H9 (cell line): ENCODE data around the gene OR56A1. TPM values are rescaled to one million over a fixed set of nuclear protein-coding genes. Genes with fewer than 3 reads are reported as not detected.

Source experiments
- DNase-seq: peaks from one replicate; pipeline ENCODE4 v3.0.0-alpha.2; 2017
- H2AFZ ChIP-seq: one replicate; pipeline ENCODE4 v1.6.1; 2013; ENCODE audit warnings: mild to moderate bottlenecking, low read length, control low read depth, moderate library complexity
- H2AK5ac ChIP-seq: 2 replicates; pipeline ENCODE4 v1.6.1; 2013; ENCODE audit warnings: low read length, control low read depth, mixed read lengths; ENCODE audit not compliant: insufficient read length
- H2BK120ac ChIP-seq: one replicate; pipeline ENCODE4 v1.6.1; 2013; ENCODE audit warnings: low read depth, mild to moderate bottlenecking, low read length, control low read depth, inconsistent platforms; ENCODE audit not compliant: poor library complexity, severe bottlenecking
- H2BK12ac ChIP-seq: 2 replicates; pipeline ENCODE4 v1.6.1; 2013; ENCODE audit warnings: low read length, control low read depth, mixed read lengths, low read depth; ENCODE audit not compliant: insufficient read length
- H2BK15ac ChIP-seq: 2 replicates; pipeline ENCODE4 v1.6.1; 2013; ENCODE audit warnings: low read depth, low read length, control low read depth
- H2BK20ac ChIP-seq: one replicate; pipeline ENCODE4 v1.6.1; 2013; ENCODE audit warnings: low read depth, mild to moderate bottlenecking, low read length, control low read depth, inconsistent platforms; ENCODE audit not compliant: poor library complexity, severe bottlenecking
- H2BK5ac ChIP-seq: 2 replicates; pipeline ENCODE4 v1.6.1; 2013; ENCODE audit warnings: low read length, control low read depth, mixed read lengths; ENCODE audit not compliant: insufficient read length
- H3K14ac ChIP-seq: 2 replicates; pipeline ENCODE4 v1.6.1; 2013; ENCODE audit warnings: low read length, control low read depth; ENCODE audit not compliant: insufficient read depth
- H3K18ac ChIP-seq: 2 replicates; pipeline ENCODE4 v1.6.1; 2013; ENCODE audit warnings: low read depth, mild to moderate bottlenecking, mixed read lengths, low read length, control low read depth; ENCODE audit not compliant: insufficient read length
- H3K23ac ChIP-seq: 2 replicates; pipeline ENCODE4 v1.6.1; 2013; ENCODE audit warnings: low read length, control low read depth, mixed read lengths, low read depth; ENCODE audit not compliant: insufficient read length
- H3K23me2 ChIP-seq: 2 replicates; pipeline ENCODE4 v1.6.1; 2013; ENCODE audit warnings: low read depth, mild to moderate bottlenecking, mixed read lengths, low read length, control low read depth; ENCODE audit not compliant: insufficient read length, poor library complexity, severe bottlenecking
- H3K27ac ChIP-seq: 2 replicates; pipeline ENCODE4 v1.5.1; 2013; ENCODE audit warnings: low read length, control low read depth, mixed read lengths, low read depth; ENCODE audit not compliant: insufficient read length
- H3K27me3 ChIP-seq: 2 replicates; pipeline ENCODE4 v1.6.1; 2013; ENCODE audit warnings: low read length, control low read depth, inconsistent platforms; ENCODE audit not compliant: insufficient read depth
- H3K4ac ChIP-seq: 2 replicates; pipeline ENCODE4 v1.6.1; 2013; ENCODE audit warnings: low read depth, mild to moderate bottlenecking, control low read depth, inconsistent platforms, low read length, moderate library complexity
- H3K4me1 ChIP-seq: 2 replicates; pipeline ENCODE4 v1.6.1; 2013; ENCODE audit warnings: low read length, control low read depth, inconsistent platforms; ENCODE audit not compliant: insufficient read depth
- H3K4me2 ChIP-seq: 2 replicates; pipeline ENCODE4 v1.6.1; 2013; ENCODE audit warnings: low read length, control low read depth, mixed read lengths; ENCODE audit not compliant: insufficient read length, insufficient read depth
- H3K56ac ChIP-seq: 2 replicates; pipeline ENCODE4 v1.6.1; 2013; ENCODE audit warnings: low read depth, mild to moderate bottlenecking, mixed read lengths, low read length, control low read depth; ENCODE audit not compliant: insufficient read length
- H3K79me1 ChIP-seq: 2 replicates; pipeline ENCODE4 v1.6.1; 2013; ENCODE audit warnings: low read depth, mild to moderate bottlenecking, moderate library complexity, low read length, control low read depth, inconsistent platforms; ENCODE audit not compliant: insufficient read depth, poor library complexity, severe bottlenecking
- H3K79me2 ChIP-seq: 2 replicates; pipeline ENCODE4 v1.6.1; 2013; ENCODE audit warnings: low read length, control low read depth, inconsistent platforms; ENCODE audit not compliant: insufficient read depth
- H3K9ac ChIP-seq: 2 replicates; pipeline ENCODE4 v1.6.1; 2013; ENCODE audit warnings: low read length, control low read depth, mixed read lengths; ENCODE audit not compliant: insufficient read length; ENCODE audit errors: extremely low read depth
- H3K9me3 ChIP-seq: one replicate; pipeline ENCODE4 v1.6.1; 2013; ENCODE audit warnings: low read depth, low read length, inconsistent platforms; ENCODE audit not compliant: control insufficient read depth
- H3T11ph ChIP-seq: one replicate; pipeline ENCODE4 v1.6.1; 2013; ENCODE audit warnings: mild to moderate bottlenecking, low read length, control low read depth, inconsistent platforms
- H4K20me1 ChIP-seq: one replicate; pipeline ENCODE4 v1.6.1; 2013; ENCODE audit not compliant: control insufficient read depth, insufficient read length, insufficient read depth
- H4K5ac ChIP-seq: 2 replicates; pipeline ENCODE4 v1.6.1; 2013; ENCODE audit warnings: low read depth, mild to moderate bottlenecking, mixed read lengths, low read length, control low read depth; ENCODE audit not compliant: insufficient read length
- H4K8ac ChIP-seq: replicated peaks from 2 replicates; pipeline ENCODE4 v1.6.1; 2013; ENCODE audit warnings: low read length, control low read depth, mixed read lengths, low read depth; ENCODE audit not compliant: insufficient read length
- H4K91ac ChIP-seq: 2 replicates; pipeline ENCODE4 v1.6.1; 2013; ENCODE audit warnings: low read depth, mild to moderate bottlenecking, moderate library complexity, mixed read lengths, low read length, control low read depth; ENCODE audit not compliant: insufficient read length
- H3K27ac Mint-ChIP-seq, 3 experiments: 2 replicates in 2 of 3; 3 replicates in 1 of 3; pipeline ENCODE4 v1.8.0; 2020 to 2021; ENCODE audit warnings: mixed read lengths in 3 of 3, mild to moderate bottlenecking in 1 of 3, moderate library complexity in 1 of 3
- H3K27me3 Mint-ChIP-seq: 2 replicates; pipeline ENCODE4 v1.8.0; 2021; ENCODE audit warnings: low read depth, mild to moderate bottlenecking, moderate library complexity, mixed read lengths
- H3K36me3 Mint-ChIP-seq, 3 experiments: 2 replicates in 2 of 3; 3 replicates in 1 of 3; pipeline ENCODE4 v1.8.0; 2020 to 2021; ENCODE audit warnings: low read depth in 3 of 3, mixed read lengths in 3 of 3; ENCODE audit not compliant: insufficient read depth in 1 of 3
- H3K4me1 Mint-ChIP-seq, 2 experiments: 2 replicates each; pipeline ENCODE4 v1.8.0; 2020; ENCODE audit warnings: mixed read lengths in 2 of 2
- H3K4me3 Mint-ChIP-seq, 2 experiments: 2 replicates in 1 of 2; 3 replicates in 1 of 2; pipeline ENCODE4 v1.8.0; 2020 to 2021; ENCODE audit warnings: mild to moderate bottlenecking in 2 of 2, mixed read lengths in 2 of 2, moderate library complexity in 1 of 2
- H3K9me3 Mint-ChIP-seq, 2 experiments: 2 replicates in 1 of 2; 3 replicates in 1 of 2; pipeline ENCODE4 v1.8.0; 2020; ENCODE audit warnings: mild to moderate bottlenecking in 2 of 2, mixed read lengths in 2 of 2, moderate library complexity in 1 of 2
- CTCF ChIP-seq: fragments of 200-600 bp; sonication (generic); conservative IDR thresholded peaks from 3 replicates; pipeline ENCODE4 v1.8.0; 2021; ENCODE audit warnings: antibody characterized with exemption, mild to moderate bottlenecking
- total RNA-seq: library from RNA; stranded (reverse); gene quantifications from 2 replicates; pipeline ENCODE4 v1.2.1, GENCODE V29; 2021

OR56A1 gene
- total RNA-seq, 1 experiment from 2014 or later: 0.07 TPM

GRCh38 chr11:6006846-6007245 is 23.7 kb downstream of the OR56A1 start, which contains the start of gene OR56A4:
OR56A4 (minus strand) TSS chr11:6006946; CDS start chr11:6002992, 3,954 bp downstream.
- no peak within 1 kb of the TSS for H3K4me3 Mint-ChIP-seq
- H3K4ac ChIP-seq: no peak within 1 kb of the TSS
- no peaks in the 10 kb centered on the region for H3K23me2 ChIP-seq

More at GRCh38 chr11:6006846-6007245, 23.7 kb downstream of the OR56A1 start, which contains the start of gene OR56A4:
- Histone ChIP-seq H2AK5ac (no peak within 1 kb of the TSS), H3K4me2 (no peak within 1 kb of the TSS), H3K56ac (no peak within 1 kb of the TSS), H2BK120ac (no peak within 1 kb of the TSS), H4K20me1 (no peaks in the 10 kb centered on the region), H3K79me2 (no peaks in the 10 kb centered on the region), H3K18ac (no peak within 1 kb of the TSS), H3K79me1 (no peaks in the 10 kb centered on the region), H4K91ac (no peak within 1 kb of the TSS), H2BK12ac (no peak within 1 kb of the TSS), H3K14ac (no peak within 1 kb of the TSS), H4K8ac (no peak within 1 kb of the TSS), H3T11ph (no peak within 1 kb of the TSS), H2BK20ac (no peak within 1 kb of the TSS), H3K23ac (no peak within 1 kb of the TSS), H2AFZ (no peak within 1 kb of the TSS), H3K9me3 (no peaks in the 10 kb centered on the region), H4K5ac (no peak within 1 kb of the TSS), H2BK15ac (no peak within 1 kb of the TSS), H3K9ac (no peak within 1 kb of the TSS), H3K27ac (no peak within 1 kb of the TSS), H3K4me1 (no peaks in the 10 kb centered on the region), H3K27me3 (no peaks in the 10 kb centered on the region), H2BK5ac (no peak within 1 kb of the TSS)
- no peak within 1 kb of the TSS for H3K27ac Mint-ChIP-seq
- H3K4me1 Mint-ChIP-seq: no peaks in the 10 kb centered on the region
- no peaks in the 10 kb centered on the region for H3K36me3 Mint-ChIP-seq
- TF ChIP-seq CTCF: no peak
- no peak for DNase-seq
- no peaks in the 10 kb centered on the region for H3K9me3 Mint-ChIP-seq
- peaks cover 8% of the 10 kb centered on the region; the same call in 1 of the 2 replicates for H3K27me3 Mint-ChIP-seq
